Neuronal stem cell (in vitro differentiated cells): ENCODE results near the gene APBA3.

Source experiments
- DNase-seq: peaks from one replicate; pipeline ENCODE4 v3.0.0-alpha.2; 2013; ENCODE audit warnings: low spot score
- H2AFZ ChIP-seq: one replicate; pipeline ENCODE4 v1.6.1; 2013; ENCODE audit warnings: mild to moderate bottlenecking, low read length, inconsistent platforms
- H2AK5ac ChIP-seq: 2 replicates; pipeline ENCODE4 v1.6.1; 2013; ENCODE audit warnings: low read depth, mild to moderate bottlenecking, inconsistent platforms, low read length, moderate library complexity, mixed read lengths
- H2BK120ac ChIP-seq: 2 replicates; pipeline ENCODE4 v1.6.1; 2013; ENCODE audit warnings: low read depth, mild to moderate bottlenecking, inconsistent platforms, low read length, moderate library complexity, mixed read lengths
- H2BK12ac ChIP-seq: one replicate; pipeline ENCODE4 v1.6.1; 2013; ENCODE audit warnings: low read length, inconsistent platforms
- H2BK15ac ChIP-seq: 2 replicates; pipeline ENCODE4 v1.6.1; 2013; ENCODE audit warnings: mild to moderate bottlenecking, low read length, inconsistent platforms, mixed read lengths
- H2BK5ac ChIP-seq: one replicate; pipeline ENCODE4 v1.6.1; 2013; ENCODE audit warnings: inconsistent platforms, mild to moderate bottlenecking, low read length, moderate library complexity
- H3K14ac ChIP-seq: one replicate; pipeline ENCODE4 v1.6.1; 2013; ENCODE audit warnings: low read length, inconsistent platforms
- H3K18ac ChIP-seq: 2 replicates; pipeline ENCODE4 v1.6.1; 2013; ENCODE audit warnings: low read length, inconsistent platforms
- H3K23ac ChIP-seq: 2 replicates; pipeline ENCODE4 v1.6.1; 2013; ENCODE audit warnings: low read depth, mild to moderate bottlenecking, mixed read lengths, low read length, inconsistent platforms; ENCODE audit not compliant: poor library complexity
- H3K27ac ChIP-seq: replicated peaks from 3 replicates; pipeline ENCODE4 v1.5.1; 2013; ENCODE audit warnings: low read length, inconsistent platforms
- H3K27me3 ChIP-seq, 3 experiments: 2 replicates each; pipeline ENCODE4 v1.6.1; 2013; ENCODE audit warnings: low read length in 3 of 3, mild to moderate bottlenecking in 2 of 3, inconsistent platforms in 1 of 3, low read depth in 1 of 3, mixed read lengths in 1 of 3, moderate library complexity in 1 of 3; ENCODE audit not compliant: control insufficient read depth in 3 of 3, insufficient read depth in 3 of 3
- H3K36me3 ChIP-seq, 2 donors: replicated peaks in 1 of 2; 2 replicates each; pipeline ENCODE4 v1.6.1; 2013; ENCODE audit warnings: low read length in 2 of 2; ENCODE audit not compliant: control insufficient read depth in 2 of 2, insufficient read depth in 2 of 2
- H3K4ac ChIP-seq: 2 replicates; pipeline ENCODE4 v1.6.1; 2013; ENCODE audit warnings: inconsistent platforms, mild to moderate bottlenecking, low read length, moderate library complexity
- H3K4me1 ChIP-seq, 2 donors: 1 replicate in 1 of 2; 2 replicates in 1 of 2; pipeline ENCODE4 v1.6.1; 2013; ENCODE audit warnings: low read length in 2 of 2, low read depth in 1 of 2; ENCODE audit not compliant: control insufficient read depth in 2 of 2, insufficient read depth in 1 of 2
- H3K4me2 ChIP-seq: one replicate; pipeline ENCODE4 v1.6.1; 2013; ENCODE audit warnings: mild to moderate bottlenecking, low read length, inconsistent platforms; ENCODE audit not compliant: insufficient read depth, poor library complexity, severe bottlenecking
- H3K4me3 ChIP-seq, 2 donors: 2 replicates each; pipeline ENCODE4 v1.5.1; 2013; ENCODE audit warnings: low read length in 2 of 2, mild to moderate bottlenecking in 2 of 2, inconsistent platforms in 1 of 2, moderate library complexity in 1 of 2
- H3K79me1 ChIP-seq: one replicate; pipeline ENCODE4 v1.6.1; 2013; ENCODE audit warnings: low read depth, mild to moderate bottlenecking, inconsistent platforms, low read length, moderate library complexity
- H3K9ac ChIP-seq: one replicate; pipeline ENCODE4 v1.6.1; 2013; ENCODE audit warnings: mild to moderate bottlenecking, low read depth, low read length, inconsistent platforms; ENCODE audit not compliant: poor library complexity
- H3K9me3 ChIP-seq, 2 donors: replicated peaks in 1 of 2; 2 replicates each; pipeline versions ENCODE3 to v1.6.1; 2013; ENCODE audit warnings: low read length in 2 of 2, mild to moderate bottlenecking in 2 of 2, inconsistent platforms in 1 of 2, low read depth in 1 of 2, mixed read lengths in 1 of 2, moderate library complexity in 1 of 2; ENCODE audit not compliant: control insufficient read depth in 2 of 2, insufficient read depth in 1 of 2
- H4K8ac ChIP-seq: one replicate; pipeline ENCODE4 v1.6.1; 2013; ENCODE audit warnings: low read depth, mild to moderate bottlenecking, inconsistent platforms, low read length, moderate library complexity
- H4K91ac ChIP-seq: one replicate; pipeline ENCODE4 v1.6.1; 2013; ENCODE audit warnings: low read length, low read depth, mild to moderate bottlenecking, inconsistent platforms; ENCODE audit not compliant: poor library complexity
- WGBS, 2 donors: extraction: QIAGEN DNeasy Blood & Tissue Kit; methylation state at CpG; one replicate each; pipeline ENCODE4 v1.1.7; 2013; ENCODE audit warnings: missing lambda C conversion rate in 2 of 2, mixed read lengths in 1 of 2; ENCODE audit not compliant: insufficient read length in 2 of 2, insufficient replicate concordance in 1 of 2; ENCODE audit errors: extremely low coverage in 2 of 2; 5-methylcytosine and 5-hydroxymethylcytosine counted together

APBA3 gene

DNA sequence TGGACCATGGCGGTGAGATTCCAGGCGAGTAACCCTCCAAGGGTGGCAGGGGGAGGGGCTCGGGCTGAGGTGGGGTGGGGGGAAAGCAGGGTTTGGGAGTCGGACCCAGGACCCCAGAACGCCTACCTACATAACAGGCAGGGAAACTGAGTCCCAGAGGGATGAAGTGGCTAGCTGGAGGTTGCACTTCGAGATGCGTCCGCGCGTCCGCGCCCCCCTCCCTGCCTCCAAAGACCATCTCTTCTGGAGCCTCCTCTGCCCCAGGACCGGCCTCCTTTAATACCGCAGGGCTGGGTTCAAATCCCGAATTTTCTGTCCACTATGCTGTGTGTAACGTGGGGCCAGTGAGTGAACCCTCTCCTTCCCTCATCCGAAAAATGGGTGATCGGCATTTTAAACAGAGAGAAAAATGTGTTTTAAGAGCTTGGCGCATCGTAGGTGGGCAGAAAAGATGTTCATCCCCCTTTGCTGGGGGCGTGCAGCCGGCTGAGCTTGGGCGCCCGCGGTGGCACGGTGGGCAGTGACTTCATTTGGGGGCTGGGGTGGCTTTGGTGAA is 39.5 kb downstream of the APBA3 start:
- no CpG with 5 or more reads among the region's 26 CpGs for WGBS, 2 donors

DNA sequence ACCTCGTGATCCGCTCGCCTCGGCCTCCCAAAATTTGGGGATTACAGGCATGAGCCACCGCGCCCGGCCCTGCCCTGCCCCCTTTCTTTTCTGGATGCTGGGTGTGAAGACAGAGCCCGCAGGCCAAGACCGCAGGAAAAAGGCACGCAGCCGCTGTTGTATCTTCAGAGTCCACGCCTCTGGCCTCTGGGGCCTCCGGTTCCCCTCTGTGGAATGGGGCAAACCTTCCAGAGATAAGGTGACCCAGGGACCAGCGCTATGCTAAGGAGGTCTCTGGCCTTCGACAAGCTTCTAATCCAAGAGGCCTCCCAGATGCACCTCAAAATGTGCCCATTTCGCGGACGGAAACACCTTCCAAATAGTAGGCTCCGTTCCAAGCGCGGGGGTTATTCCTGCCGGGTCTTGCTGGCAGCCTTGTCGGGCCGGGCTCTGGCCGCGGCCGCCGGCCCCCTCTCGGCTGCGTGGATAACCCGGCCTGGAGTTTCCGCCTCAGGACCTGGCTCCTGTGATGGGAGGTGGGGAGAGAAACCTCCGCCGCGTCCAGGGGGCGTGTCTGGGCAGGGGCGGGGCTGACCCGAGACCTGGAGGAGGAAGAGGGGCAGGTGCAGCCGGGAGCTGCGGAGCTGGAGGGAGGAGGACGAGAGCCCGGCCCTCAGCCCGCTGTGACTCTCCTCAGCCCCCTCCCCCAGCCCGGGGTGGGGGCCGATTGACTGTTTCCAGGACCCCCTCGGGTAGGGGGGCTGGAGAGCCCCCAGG is 40.2 kb downstream of the APBA3 start:
- Histone ChIP-seq H3K4ac (no peak overlapping the region), H4K91ac (no peak overlapping the region), H3K36me3 (no peaks in the 10 kb centered on the region), H3K4me2 (peak overlapping the region; percentile 75), H2BK120ac (no peak overlapping the region), H3K4me1 (peaks cover 6 to 17% of the 10 kb centered on the region in 2 donors), H3K27ac (no peak overlapping the region), H3K18ac (peak overlapping the region; percentile 86), H2BK15ac (peak overlapping the region; percentile 92), H4K8ac (no peak overlapping the region), H2AFZ (no peak overlapping the region), H2BK12ac (peak overlapping the region; percentile 77), H3K9me3 (no peaks in the 10 kb centered on the region), H2AK5ac (peak overlapping the region; percentile 94), H2BK5ac (no peak overlapping the region), H3K79me1 (peaks cover 2% of the 10 kb centered on the region), H3K4me3 (peak overlapping the region in 1 of 2 donors; percentile 74), H3K27me3 (peaks cover 0 to 29% (median 5%) of the 10 kb centered on the region in 3 experiments), H3K23ac (peak overlapping the region; percentile 73), H3K9ac (no peak overlapping the region), H3K14ac (no peak overlapping the region)
- no CpG with 5 or more reads among the region's 46 CpGs for WGBS, 2 donors
- peak; percentile 95 for DNase-seq

More for the DNA sequence above, 39.5 kb downstream of the APBA3 start:
- Histone ChIP-seq H3K27ac (no peak overlapping the region), H3K23ac (peak overlapping the region; percentile 65), H3K4me2 (peak overlapping the region; percentile 75), H3K27me3 (peaks cover 0 to 29% (median 5%) of the 10 kb centered on the region in 3 experiments), H2BK12ac (peak overlapping the region; percentile 30), H3K18ac (peak overlapping the region; percentile 85), H2BK5ac (peak overlapping the region; percentile 39), H2AFZ (peak overlapping the region; percentile 15), H2AK5ac (peak overlapping the region; percentile 90), H4K8ac (no peak overlapping the region), H3K9me3 (no peaks in the 10 kb centered on the region), H3K79me1 (peaks cover 2% of the 10 kb centered on the region), H3K4me1 (peaks cover 6 to 17% of the 10 kb centered on the region in 2 donors), H3K14ac (peak overlapping the region; percentile 97), H3K36me3 (no peaks in the 10 kb centered on the region), H2BK15ac (peak overlapping the region; percentile 75), H3K4ac (no peak overlapping the region), H3K9ac (peak overlapping the region; percentile 60), H4K91ac (no peak overlapping the region), H2BK120ac (no peak overlapping the region), H3K4me3 (peak overlapping the region in 1 of 2 donors; percentile 74)
- no peak for DNase-seq

DNA sequence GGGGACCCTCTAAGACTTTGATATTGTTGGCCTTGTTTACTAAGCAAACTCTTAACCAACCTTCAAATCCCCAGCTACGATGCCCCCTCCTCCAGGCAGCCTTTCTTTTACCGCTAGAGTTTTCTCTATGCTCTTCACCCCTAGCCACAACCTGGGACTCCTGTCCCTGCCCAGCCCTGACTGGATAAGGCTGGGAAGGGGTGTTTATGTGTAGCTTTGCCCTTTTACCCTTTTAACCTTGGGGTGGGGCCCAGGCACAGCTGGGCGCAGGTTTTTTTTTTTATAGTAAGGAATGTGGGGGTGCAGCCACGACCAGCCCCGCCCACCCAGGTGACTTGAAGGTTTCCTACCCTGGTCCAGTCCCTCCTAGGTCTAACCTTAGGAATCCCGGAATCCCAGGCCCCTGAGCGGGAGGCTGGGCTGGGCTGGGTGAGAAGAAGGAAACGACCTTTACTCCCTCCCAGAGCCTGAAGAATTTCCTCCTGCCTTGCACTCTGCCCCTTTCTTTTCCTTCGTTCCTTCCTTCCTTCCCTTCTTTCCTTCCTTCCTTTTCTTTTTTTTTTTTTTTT is 41.1 kb downstream of the APBA3 start:
- no peak overlapping the region for H2AK5ac ChIP-seq
- H3K9ac ChIP-seq, result no peak overlapping the region
- no peak overlapping the region for H2BK15ac ChIP-seq
- no peak overlapping the region for H2AFZ ChIP-seq
- H3K4me1 ChIP-seq, result peaks cover 6 to 12% of the 10 kb centered on the region in 2 donors
- no peak overlapping the region for H2BK120ac ChIP-seq
- no peaks in the 10 kb centered on the region for H3K9me3 ChIP-seq
- H3K36me3 ChIP-seq, result no peaks in the 10 kb centered on the region
- no peak overlapping the region for H3K23ac ChIP-seq
- WGBS, 2 donors, result no CpG with 5 or more reads among the region's 9 CpGs
- no peak overlapping the region for H3K4me2 ChIP-seq
- no peak overlapping the region for H3K27ac ChIP-seq
- no peak overlapping the region for H2BK5ac ChIP-seq
- no peak overlapping the region for H3K18ac ChIP-seq
- H3K14ac ChIP-seq, result no peak overlapping the region
- no peak overlapping the region for H3K4ac ChIP-seq
- no peaks in the 10 kb centered on the region for H3K79me1 ChIP-seq
- H4K8ac ChIP-seq, result no peak overlapping the region
- DNase-seq, result no peak
- no peak overlapping the region for H4K91ac ChIP-seq
- H3K27me3 ChIP-seq, result peaks cover 0 to 23% (median 5%) of the 10 kb centered on the region in 3 experiments
- H2BK12ac ChIP-seq, result no peak overlapping the region
- no peak overlapping the region for H3K4me3 ChIP-seq

DNA sequence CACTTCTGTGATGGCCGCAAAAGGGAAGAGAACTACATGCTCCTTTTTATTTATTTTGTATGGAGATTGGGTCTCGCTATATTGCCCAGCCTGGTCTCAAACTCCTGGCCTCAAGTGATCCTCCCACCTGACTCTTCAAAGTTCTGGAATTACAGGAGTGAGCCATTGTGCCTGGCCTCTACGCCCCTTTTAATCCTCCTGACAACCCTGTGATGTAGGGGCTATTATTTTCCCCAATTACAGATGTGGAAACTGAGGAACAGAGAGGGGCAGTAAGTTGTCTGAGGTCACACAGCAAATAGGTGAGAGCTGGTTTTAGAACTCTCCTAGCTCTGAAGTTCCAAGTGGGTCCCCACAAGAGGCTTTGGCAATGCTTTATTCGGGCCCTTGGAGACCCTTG is 41.6 kb downstream of the APBA3 start:
- H3K4me1 ChIP-seq, result peaks cover 6 to 12% of the 10 kb centered on the region in 2 donors
- no peak overlapping the region for H3K4me2 ChIP-seq
- H2BK120ac ChIP-seq, result no peak overlapping the region
- no peak overlapping the region for H3K23ac ChIP-seq
- no CpG with 5 or more reads among the region's 4 CpGs for WGBS, 2 donors
- no peak overlapping the region for H2BK5ac ChIP-seq
- no peak overlapping the region for H2BK15ac ChIP-seq
- DNase-seq, result no peak
- no peaks in the 10 kb centered on the region for H3K79me1 ChIP-seq
- no peaks in the 10 kb centered on the region for H3K36me3 ChIP-seq
- no peak overlapping the region for H3K4ac ChIP-seq
- no peak overlapping the region for H2AFZ ChIP-seq
- H3K9me3 ChIP-seq, result no peaks in the 10 kb centered on the region
- no peak overlapping the region for H4K8ac ChIP-seq
- H3K14ac ChIP-seq, result no peak overlapping the region
- H3K4me3 ChIP-seq, result no peak overlapping the region
- H3K27me3 ChIP-seq, result peaks cover 0 to 21% (median 5%) of the 10 kb centered on the region in 3 experiments
- H2AK5ac ChIP-seq, result no peak overlapping the region
- H3K18ac ChIP-seq, result no peak overlapping the region
- H3K9ac ChIP-seq, result no peak overlapping the region
- H2BK12ac ChIP-seq, result no peak overlapping the region
- no peak overlapping the region for H3K27ac ChIP-seq
- no peak overlapping the region for H4K91ac ChIP-seq
